H9 (cell line): ENCODE results near the gene ID4. TPM values are rescaled to one million over a fixed set of nuclear protein-coding genes. Genes with fewer than 3 reads are reported as not detected.

Source experiments
- DNase-seq: peaks from one replicate; pipeline ENCODE4 v3.0.0-alpha.2; 2017
- H2AFZ ChIP-seq: one replicate; pipeline ENCODE4 v1.6.1; 2013; ENCODE audit warnings: mild to moderate bottlenecking, low read length, control low read depth, moderate library complexity
- H2AK5ac ChIP-seq: 2 replicates; pipeline ENCODE4 v1.6.1; 2013; ENCODE audit warnings: low read length, control low read depth, mixed read lengths; ENCODE audit not compliant: insufficient read length
- H2BK120ac ChIP-seq: one replicate; pipeline ENCODE4 v1.6.1; 2013; ENCODE audit warnings: low read depth, mild to moderate bottlenecking, low read length, control low read depth, inconsistent platforms; ENCODE audit not compliant: poor library complexity, severe bottlenecking
- H2BK12ac ChIP-seq: 2 replicates; pipeline ENCODE4 v1.6.1; 2013; ENCODE audit warnings: low read length, control low read depth, mixed read lengths, low read depth; ENCODE audit not compliant: insufficient read length
- H2BK15ac ChIP-seq: 2 replicates; pipeline ENCODE4 v1.6.1; 2013; ENCODE audit warnings: low read depth, low read length, control low read depth
- H2BK20ac ChIP-seq: one replicate; pipeline ENCODE4 v1.6.1; 2013; ENCODE audit warnings: low read depth, mild to moderate bottlenecking, low read length, control low read depth, inconsistent platforms; ENCODE audit not compliant: poor library complexity, severe bottlenecking
- H2BK5ac ChIP-seq: 2 replicates; pipeline ENCODE4 v1.6.1; 2013; ENCODE audit warnings: low read length, control low read depth, mixed read lengths; ENCODE audit not compliant: insufficient read length
- H3K14ac ChIP-seq: 2 replicates; pipeline ENCODE4 v1.6.1; 2013; ENCODE audit warnings: low read length, control low read depth; ENCODE audit not compliant: insufficient read depth
- H3K18ac ChIP-seq: 2 replicates; pipeline ENCODE4 v1.6.1; 2013; ENCODE audit warnings: low read depth, mild to moderate bottlenecking, mixed read lengths, low read length, control low read depth; ENCODE audit not compliant: insufficient read length
- H3K23ac ChIP-seq: 2 replicates; pipeline ENCODE4 v1.6.1; 2013; ENCODE audit warnings: low read length, control low read depth, mixed read lengths, low read depth; ENCODE audit not compliant: insufficient read length
- H3K23me2 ChIP-seq: 2 replicates; pipeline ENCODE4 v1.6.1; 2013; ENCODE audit warnings: low read depth, mild to moderate bottlenecking, mixed read lengths, low read length, control low read depth; ENCODE audit not compliant: insufficient read length, poor library complexity, severe bottlenecking
- H3K27ac ChIP-seq: 2 replicates; pipeline ENCODE4 v1.5.1; 2013; ENCODE audit warnings: low read length, control low read depth, mixed read lengths, low read depth; ENCODE audit not compliant: insufficient read length
- H3K27me3 ChIP-seq: 2 replicates; pipeline ENCODE4 v1.6.1; 2013; ENCODE audit warnings: low read length, control low read depth, inconsistent platforms; ENCODE audit not compliant: insufficient read depth
- H3K4ac ChIP-seq: 2 replicates; pipeline ENCODE4 v1.6.1; 2013; ENCODE audit warnings: low read depth, mild to moderate bottlenecking, control low read depth, inconsistent platforms, low read length, moderate library complexity
- H3K4me1 ChIP-seq: 2 replicates; pipeline ENCODE4 v1.6.1; 2013; ENCODE audit warnings: low read length, control low read depth, inconsistent platforms; ENCODE audit not compliant: insufficient read depth
- H3K4me2 ChIP-seq: 2 replicates; pipeline ENCODE4 v1.6.1; 2013; ENCODE audit warnings: low read length, control low read depth, mixed read lengths; ENCODE audit not compliant: insufficient read length, insufficient read depth
- H3K56ac ChIP-seq: 2 replicates; pipeline ENCODE4 v1.6.1; 2013; ENCODE audit warnings: low read depth, mild to moderate bottlenecking, mixed read lengths, low read length, control low read depth; ENCODE audit not compliant: insufficient read length
- H3K79me1 ChIP-seq: 2 replicates; pipeline ENCODE4 v1.6.1; 2013; ENCODE audit warnings: low read depth, mild to moderate bottlenecking, moderate library complexity, low read length, control low read depth, inconsistent platforms; ENCODE audit not compliant: insufficient read depth, poor library complexity, severe bottlenecking
- H3K79me2 ChIP-seq: 2 replicates; pipeline ENCODE4 v1.6.1; 2013; ENCODE audit warnings: low read length, control low read depth, inconsistent platforms; ENCODE audit not compliant: insufficient read depth
- H3K9ac ChIP-seq: 2 replicates; pipeline ENCODE4 v1.6.1; 2013; ENCODE audit warnings: low read length, control low read depth, mixed read lengths; ENCODE audit not compliant: insufficient read length; ENCODE audit errors: extremely low read depth
- H3K9me3 ChIP-seq: one replicate; pipeline ENCODE4 v1.6.1; 2013; ENCODE audit warnings: low read depth, low read length, inconsistent platforms; ENCODE audit not compliant: control insufficient read depth
- H3T11ph ChIP-seq: one replicate; pipeline ENCODE4 v1.6.1; 2013; ENCODE audit warnings: mild to moderate bottlenecking, low read length, control low read depth, inconsistent platforms
- H4K20me1 ChIP-seq: one replicate; pipeline ENCODE4 v1.6.1; 2013; ENCODE audit not compliant: control insufficient read depth, insufficient read length, insufficient read depth
- H4K5ac ChIP-seq: 2 replicates; pipeline ENCODE4 v1.6.1; 2013; ENCODE audit warnings: low read depth, mild to moderate bottlenecking, mixed read lengths, low read length, control low read depth; ENCODE audit not compliant: insufficient read length
- H4K8ac ChIP-seq: replicated peaks from 2 replicates; pipeline ENCODE4 v1.6.1; 2013; ENCODE audit warnings: low read length, control low read depth, mixed read lengths, low read depth; ENCODE audit not compliant: insufficient read length
- H4K91ac ChIP-seq: 2 replicates; pipeline ENCODE4 v1.6.1; 2013; ENCODE audit warnings: low read depth, mild to moderate bottlenecking, moderate library complexity, mixed read lengths, low read length, control low read depth; ENCODE audit not compliant: insufficient read length
- H3K27ac Mint-ChIP-seq, 3 experiments: 2 replicates in 2 of 3; 3 replicates in 1 of 3; pipeline ENCODE4 v1.8.0; 2020 to 2021; ENCODE audit warnings: mixed read lengths in 3 of 3, mild to moderate bottlenecking in 1 of 3, moderate library complexity in 1 of 3
- H3K27me3 Mint-ChIP-seq: 2 replicates; pipeline ENCODE4 v1.8.0; 2021; ENCODE audit warnings: low read depth, mild to moderate bottlenecking, moderate library complexity, mixed read lengths
- H3K36me3 Mint-ChIP-seq, 3 experiments: 2 replicates in 2 of 3; 3 replicates in 1 of 3; pipeline ENCODE4 v1.8.0; 2020 to 2021; ENCODE audit warnings: low read depth in 3 of 3, mixed read lengths in 3 of 3; ENCODE audit not compliant: insufficient read depth in 1 of 3
- H3K4me1 Mint-ChIP-seq, 2 experiments: 2 replicates each; pipeline ENCODE4 v1.8.0; 2020; ENCODE audit warnings: mixed read lengths in 2 of 2
- H3K4me3 Mint-ChIP-seq, 2 experiments: 2 replicates in 1 of 2; 3 replicates in 1 of 2; pipeline ENCODE4 v1.8.0; 2020 to 2021; ENCODE audit warnings: mild to moderate bottlenecking in 2 of 2, mixed read lengths in 2 of 2, moderate library complexity in 1 of 2
- H3K9me3 Mint-ChIP-seq, 2 experiments: 2 replicates in 1 of 2; 3 replicates in 1 of 2; pipeline ENCODE4 v1.8.0; 2020; ENCODE audit warnings: mild to moderate bottlenecking in 2 of 2, mixed read lengths in 2 of 2, moderate library complexity in 1 of 2
- WGBS: extraction: QIAGEN DNeasy Blood & Tissue Kit; methylation state at CpG from one replicate; pipeline ENCODE4 v1.1.7; 2013; ENCODE audit warnings: missing lambda C conversion rate, low lambda C conversion rate, mixed read lengths; ENCODE audit not compliant: insufficient read length; ENCODE audit errors: extremely low coverage; 5-methylcytosine and 5-hydroxymethylcytosine counted together
- total RNA-seq: library from RNA; stranded (reverse); gene quantifications from 2 replicates; pipeline ENCODE4 v1.2.1, GENCODE V29; 2021
- TF ChIP-seq, protein P1 (sequence below): fragments of 200-600 bp; sonication (generic); conservative IDR thresholded peaks from 3 replicates; pipeline ENCODE4 v1.8.0; 2021; ENCODE audit warnings: antibody characterized with exemption, mild to moderate bottlenecking

The ID4 gene
- total RNA-seq, 1 experiment from 2014 or later: 14.0 TPM

DNA sequence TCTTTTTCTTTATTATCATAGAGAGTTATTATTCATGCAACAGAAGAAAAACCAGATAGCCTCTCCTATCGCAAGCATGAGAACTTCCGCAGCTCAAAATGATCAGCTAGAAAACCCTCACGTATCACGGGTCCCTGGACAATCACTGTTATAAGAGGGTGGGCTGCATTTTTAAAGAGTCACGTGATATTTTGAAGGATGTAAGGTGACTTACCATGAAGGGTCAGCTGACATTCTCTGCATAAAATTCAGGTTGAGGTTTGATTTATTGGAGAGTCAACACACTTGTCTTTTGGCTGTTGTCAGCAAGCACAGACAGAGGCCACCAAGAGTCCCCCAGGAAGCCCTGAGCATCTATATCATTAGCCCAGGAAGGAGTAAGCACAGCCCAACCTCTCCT is 39.5 kb downstream of the ID4 start:
- Mint-ChIP-seq H3K36me3 (no peaks in the 10 kb centered on the region), H3K27me3 (no peaks in the 10 kb centered on the region), H3K9me3 (no peaks in the 10 kb centered on the region), H3K27ac (no peak overlapping the region; a peak in 1 of 7 replicates), H3K4me3 (no peak overlapping the region), H3K4me1 (peaks cover 5 to 12% of the 10 kb centered on the region in 2 experiments)
- Histone ChIP-seq H3K4me2 (no peak overlapping the region), H3K23ac (no peak overlapping the region), H2BK15ac (no peak overlapping the region), H3K23me2 (no peaks in the 10 kb centered on the region), H3K79me2 (no peaks in the 10 kb centered on the region), H4K8ac (no peak overlapping the region), H3K27ac (no peak overlapping the region), H3K56ac (no peak overlapping the region), H3K4me1 (no peaks in the 10 kb centered on the region), H3K9me3 (no peaks in the 10 kb centered on the region), H4K91ac (no peak overlapping the region), H2BK12ac (no peak overlapping the region), H3K18ac (no peak overlapping the region), H3K79me1 (no peaks in the 10 kb centered on the region), H3K14ac (no peak overlapping the region), H3K4ac (no peak overlapping the region), H3K9ac (no peak overlapping the region), H4K5ac (no peak overlapping the region), H2AK5ac (no peak overlapping the region), H2BK20ac (no peak overlapping the region), H4K20me1 (no peaks in the 10 kb centered on the region), H3K27me3 (no peaks in the 10 kb centered on the region), H2AFZ (no peak overlapping the region), H2BK120ac (no peak overlapping the region), H3T11ph (no peak overlapping the region), H2BK5ac (no peak overlapping the region)
- TF ChIP-seq, protein P1, sequence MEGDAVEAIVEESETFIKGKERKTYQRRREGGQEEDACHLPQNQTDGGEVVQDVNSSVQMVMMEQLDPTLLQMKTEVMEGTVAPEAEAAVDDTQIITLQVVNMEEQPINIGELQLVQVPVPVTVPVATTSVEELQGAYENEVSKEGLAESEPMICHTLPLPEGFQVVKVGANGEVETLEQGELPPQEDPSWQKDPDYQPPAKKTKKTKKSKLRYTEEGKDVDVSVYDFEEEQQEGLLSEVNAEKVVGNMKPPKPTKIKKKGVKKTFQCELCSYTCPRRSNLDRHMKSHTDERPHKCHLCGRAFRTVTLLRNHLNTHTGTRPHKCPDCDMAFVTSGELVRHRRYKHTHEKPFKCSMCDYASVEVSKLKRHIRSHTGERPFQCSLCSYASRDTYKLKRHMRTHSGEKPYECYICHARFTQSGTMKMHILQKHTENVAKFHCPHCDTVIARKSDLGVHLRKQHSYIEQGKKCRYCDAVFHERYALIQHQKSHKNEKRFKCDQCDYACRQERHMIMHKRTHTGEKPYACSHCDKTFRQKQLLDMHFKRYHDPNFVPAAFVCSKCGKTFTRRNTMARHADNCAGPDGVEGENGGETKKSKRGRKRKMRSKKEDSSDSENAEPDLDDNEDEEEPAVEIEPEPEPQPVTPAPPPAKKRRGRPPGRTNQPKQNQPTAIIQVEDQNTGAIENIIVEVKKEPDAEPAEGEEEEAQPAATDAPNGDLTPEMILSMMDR: no peak
- no peak for DNase-seq
- no CpG with 5 or more reads among the region's 5 CpGs for WGBS
